T-helper 17 cell (primary cell): Measurements from ENCODE around the gene KCNQ2. TPM values are rescaled to one million over a fixed set of nuclear protein-coding genes. Genes with fewer than 3 reads are reported as not detected.

ENCODE experiments used
- ATAC-seq: fragments of 150-1000 bp; cut with Tn5 transposase; 2 replicates; pipeline ENCODE4 v1.10.0; 2021; ENCODE audit warnings: mild to moderate bottlenecking, moderate library complexity
- DNase-seq, 3 donors: peaks; one replicate each; pipeline versions ENCODE4 v3.0.0 to v3.0.0-alpha.2; 2020 to 2021
- H3K9me3 ChIP-seq: one replicate; pipeline ENCODE4 v1.7.0; 2013; ENCODE audit warnings: low read length, mild to moderate bottlenecking; ENCODE audit not compliant: control insufficient read depth, poor library complexity, severe bottlenecking
- H3K27ac Mint-ChIP-seq: one replicate; pipeline ENCODE4 v1.8.0; 2022; ENCODE audit warnings: mild to moderate bottlenecking, moderate library complexity, mixed read lengths
- H3K27me3 Mint-ChIP-seq: one replicate; pipeline ENCODE4 v1.8.0; 2022; ENCODE audit warnings: mixed read lengths
- H3K36me3 Mint-ChIP-seq: one replicate; pipeline ENCODE4 v1.8.0; 2022; ENCODE audit warnings: low read depth, mixed read lengths
- H3K4me1 Mint-ChIP-seq: one replicate; pipeline ENCODE4 v1.8.0; 2022; ENCODE audit warnings: mild to moderate bottlenecking, mixed read lengths
- H3K4me3 Mint-ChIP-seq: one replicate; pipeline ENCODE4 v1.8.0; 2022; ENCODE audit warnings: mild to moderate bottlenecking, moderate library complexity, mixed read lengths
- total RNA-seq, 4 donors: library from RNA in 2 of 4; stranded (reverse) in 2 of 4; gene quantifications; one replicate each; pipeline ENCODE4 v1.2.3 and lab custom pipeline; 2022 to 2026

The KCNQ2 gene
- total RNA-seq, 2 donors from 2014 or later, result not detected

GRCh38 chr20:63351326-63351700 is 121.1 kb downstream of the KCNQ2 start:
- no peaks in the 10 kb centered on the region for H3K9me3 ChIP-seq
- H3K27me3 Mint-ChIP-seq, result no peaks in the 10 kb centered on the region
- no peak overlapping the region for H3K27ac Mint-ChIP-seq
- ATAC-seq (no peak), DNase-seq (no peak)
- H3K4me3 Mint-ChIP-seq, result no peak overlapping the region
- no peaks in the 10 kb centered on the region for H3K4me1 Mint-ChIP-seq
- no peaks in the 10 kb centered on the region for H3K36me3 Mint-ChIP-seq

- Mint-ChIP-seq H3K27me3 (no peaks in the 10 kb centered on the region), H3K36me3 (no peaks in the 10 kb centered on the region), H3K4me3 (no peak overlapping the region), H3K27ac (no peak overlapping the region), H3K4me1 (no peaks in the 10 kb centered on the region)
- DNase-seq (no peak), ATAC-seq (no peak)
- no peaks in the 10 kb centered on the region for H3K9me3 ChIP-seq
Observed at GRCh38 chr20:63350597-63351325, 121.7 kb downstream of the KCNQ2 start.

Other genes starting within 250 kb of the KCNQ2 start
- gene BIRC7, start 236.8 kb downstream of the KCNQ2 start, total RNA-seq, result not detected
- gene NKAIN4, start 218.2 kb downstream of the KCNQ2 start, total RNA-seq, result not detected
- 100 to 1,000 TPM; 108 to 128 TPM for gene ARFGAP1, start 199.8 kb downstream of the KCNQ2 start, total RNA-seq
- under 1 TPM in 1 of 2 donors, not detected in 1; 0.10 TPM for gene COL20A1, start 179.5 kb downstream of the KCNQ2 start, total RNA-seq
- gene CHRNA4, start 111.3 kb downstream of the KCNQ2 start, total RNA-seq, result not detected
- gene EEF1A2, start 26.4 kb upstream of the KCNQ2 start, total RNA-seq, result under 1 TPM; 0.47 to 0.99 TPM
- 100 to 1,000 TPM; 149 to 271 TPM for gene PPDPF, start 48.1 kb upstream of the KCNQ2 start, total RNA-seq
- under 1 TPM; 0.50 to 0.80 TPM for gene PTK6, start 64.7 kb upstream of the KCNQ2 start, total RNA-seq
- gene SRMS, start 75.1 kb upstream of the KCNQ2 start, total RNA-seq, result not detected
- gene FNDC11, start 81.5 kb upstream of the KCNQ2 start, total RNA-seq, result under 1 TPM; 0.44 to 0.99 TPM
- gene HELZ2, start 101.6 kb upstream of the KCNQ2 start, total RNA-seq, result 10 to 100 TPM; 48.0 to 54.8 TPM
- gene GMEB2, start 154.4 kb upstream of the KCNQ2 start, total RNA-seq, result 10 to 100 TPM; 17.3 to 21.0 TPM
- gene STMN3, start 180.8 kb upstream of the KCNQ2 start, total RNA-seq, result 10 to 100 TPM; 51.0 to 67.4 TPM
- 10 to 100 TPM; 30.7 to 35.0 TPM for gene RTEL1, start 185.7 kb upstream of the KCNQ2 start, total RNA-seq
- not detected for gene TNFRSF6B, start 224.0 kb upstream of the KCNQ2 start, total RNA-seq
- gene ARFRP1, start 235.3 kb upstream of the KCNQ2 start, total RNA-seq, result 10 to 100 TPM; 44.0 to 53.2 TPM
- 10 to 100 TPM; 35.0 to 39.8 TPM for gene ZGPAT, start 235.4 kb upstream of the KCNQ2 start, total RNA-seq